T-helper 22 cell (primary cell): ENCODE measurements around the gene VPS13D.
"Not testable (repeated sequence)": the region's sequence is repeated elsewhere in the genome, so short reads cannot be mapped to it uniquely, and the experiment has no call there.

Experiments
- DNase-seq: peaks from one replicate; pipeline ENCODE4 v3.0.0-alpha.2; 2020; ENCODE audit warnings: low read depth

The VPS13D gene

GRCh38 chr1:12201352-12202189, 28.3 kb upstream of the VPS13D start:
- no peak for DNase-seq

DNA sequence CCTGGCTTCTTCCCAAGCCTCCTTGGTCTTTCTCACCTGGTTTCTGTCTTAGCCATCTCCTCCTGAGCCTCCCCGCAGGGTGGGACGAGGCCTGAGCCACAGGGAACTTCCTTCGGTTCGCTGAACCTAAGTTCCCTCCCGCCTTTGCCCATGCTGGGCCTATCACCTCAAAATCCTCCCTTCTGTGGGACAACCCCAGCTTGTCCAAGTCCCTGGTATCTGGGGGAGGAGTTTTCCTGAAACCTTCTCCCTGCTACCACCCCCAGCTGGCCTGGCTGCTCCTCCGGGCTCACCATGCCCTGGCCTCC, 27.7 kb upstream of the VPS13D start:
- DNase-seq = no peak

DNA sequence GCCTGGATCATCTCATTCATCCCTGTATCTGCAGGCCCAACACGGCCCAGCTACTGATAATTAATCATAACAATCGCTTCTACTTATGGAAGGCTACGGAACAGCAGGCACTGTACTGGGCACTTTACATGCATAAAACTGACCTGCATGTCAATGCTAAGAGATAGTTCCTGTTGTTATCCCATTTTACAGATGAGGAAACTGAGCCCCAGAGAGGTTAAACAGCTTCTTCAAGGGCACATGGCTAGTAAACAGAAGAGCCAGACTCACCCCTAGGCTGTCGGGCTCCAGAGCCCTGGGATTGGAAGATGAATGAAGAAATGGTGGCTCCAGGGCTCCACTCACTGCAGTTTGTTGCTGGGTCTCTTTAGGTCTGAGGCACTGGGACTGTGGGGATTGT, 27.3 kb upstream of the VPS13D start:
- no peak for DNase-seq

- DNase-seq = no peak
Observed at GRCh38 chr1:12203216-12204007, 26.4 kb upstream of the VPS13D start.

DNA sequence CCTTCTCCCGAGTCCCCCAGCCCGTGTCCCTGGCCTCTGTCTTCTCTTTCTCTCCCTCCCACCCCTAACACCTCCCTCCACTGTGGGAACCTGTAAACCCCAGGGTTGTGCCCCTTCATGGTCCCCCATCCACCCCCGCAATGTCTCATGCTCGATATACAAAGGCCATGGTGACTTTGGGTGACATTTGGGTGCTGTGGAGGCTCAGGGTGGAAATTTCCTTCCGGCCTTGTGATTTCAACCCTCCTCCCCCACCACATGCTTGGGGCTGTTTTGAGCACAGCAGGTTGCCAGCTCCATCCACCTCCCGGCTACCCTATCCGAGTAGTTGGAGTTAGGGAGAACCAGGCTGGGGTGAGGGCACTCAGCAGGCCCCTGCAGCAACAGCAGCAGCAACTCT, 25.7 kb upstream of the VPS13D start:
- DNase-seq = no peak

DNA sequence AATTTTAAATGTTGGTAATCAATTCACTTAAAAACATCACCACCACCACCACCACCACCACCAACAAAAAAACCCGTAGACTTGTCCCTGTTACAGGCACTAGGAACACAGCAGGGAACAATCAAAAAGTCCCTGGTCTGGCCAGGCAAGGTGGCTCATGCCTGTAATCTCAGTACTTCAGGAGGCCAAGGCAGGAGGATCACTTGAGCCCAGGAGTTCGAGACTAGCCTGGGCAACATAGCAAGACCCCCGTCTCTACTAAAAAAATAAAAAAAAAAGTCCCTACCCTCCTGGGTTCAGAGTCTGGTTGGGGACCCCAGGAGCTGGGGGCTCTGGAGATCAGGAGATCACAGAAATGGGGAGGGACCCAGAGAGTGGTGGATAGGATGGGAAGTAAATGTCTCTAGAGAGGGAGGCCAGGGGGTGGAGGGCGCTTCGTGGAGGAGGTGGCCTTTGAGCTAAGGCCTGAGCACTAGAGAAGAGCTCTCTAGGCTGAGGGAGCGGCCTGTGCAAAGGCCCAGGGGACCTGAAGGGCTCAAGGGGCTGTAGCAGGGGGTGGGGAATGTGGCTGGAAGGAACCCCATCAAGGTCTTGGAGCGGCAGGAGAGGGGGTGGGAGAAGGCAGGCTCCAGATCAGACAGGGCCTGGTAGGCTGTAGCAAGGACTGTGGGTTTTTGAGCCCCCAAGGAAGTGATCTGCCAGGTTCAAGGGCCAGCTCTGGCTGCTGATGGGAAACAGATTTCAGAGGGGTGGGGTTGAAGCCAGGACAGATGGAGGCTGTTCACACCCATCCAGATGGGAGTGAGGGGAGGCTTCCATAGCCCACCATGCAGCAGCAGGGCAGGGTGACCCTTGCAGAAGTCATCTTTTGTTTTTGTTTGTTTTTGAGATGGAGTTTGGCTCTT, 24.8 kb upstream of the VPS13D start:
- DNase-seq = no peak

GRCh38 chr1:12206238-12206637, 23.6 kb upstream of the VPS13D start:
- no peak for DNase-seq

GRCh38 chr1:12206792-12207424, 22.9 kb upstream of the VPS13D start:
- DNase-seq = no peak

DNA sequence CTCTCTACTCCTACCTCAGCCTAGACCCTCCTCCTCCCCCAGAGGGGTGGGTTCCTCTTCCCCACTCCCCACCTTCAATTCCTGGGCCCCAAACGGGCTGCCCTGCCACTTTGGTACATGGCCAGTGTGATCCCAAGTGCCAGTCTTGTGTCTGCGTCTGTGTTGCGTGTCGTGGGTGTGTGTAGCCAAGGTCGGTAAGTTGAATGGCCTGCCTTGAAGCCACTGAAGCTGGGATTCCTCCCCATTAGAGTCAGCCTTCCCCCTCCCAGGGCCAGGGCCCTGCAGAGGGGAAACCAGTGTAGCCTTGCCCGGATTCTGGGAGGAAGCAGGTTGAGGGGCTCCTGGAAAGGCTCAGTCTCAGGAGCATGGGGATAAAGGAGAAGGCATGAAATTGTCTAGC, 21.6 kb upstream of the VPS13D start:
- no peak for DNase-seq

DNA sequence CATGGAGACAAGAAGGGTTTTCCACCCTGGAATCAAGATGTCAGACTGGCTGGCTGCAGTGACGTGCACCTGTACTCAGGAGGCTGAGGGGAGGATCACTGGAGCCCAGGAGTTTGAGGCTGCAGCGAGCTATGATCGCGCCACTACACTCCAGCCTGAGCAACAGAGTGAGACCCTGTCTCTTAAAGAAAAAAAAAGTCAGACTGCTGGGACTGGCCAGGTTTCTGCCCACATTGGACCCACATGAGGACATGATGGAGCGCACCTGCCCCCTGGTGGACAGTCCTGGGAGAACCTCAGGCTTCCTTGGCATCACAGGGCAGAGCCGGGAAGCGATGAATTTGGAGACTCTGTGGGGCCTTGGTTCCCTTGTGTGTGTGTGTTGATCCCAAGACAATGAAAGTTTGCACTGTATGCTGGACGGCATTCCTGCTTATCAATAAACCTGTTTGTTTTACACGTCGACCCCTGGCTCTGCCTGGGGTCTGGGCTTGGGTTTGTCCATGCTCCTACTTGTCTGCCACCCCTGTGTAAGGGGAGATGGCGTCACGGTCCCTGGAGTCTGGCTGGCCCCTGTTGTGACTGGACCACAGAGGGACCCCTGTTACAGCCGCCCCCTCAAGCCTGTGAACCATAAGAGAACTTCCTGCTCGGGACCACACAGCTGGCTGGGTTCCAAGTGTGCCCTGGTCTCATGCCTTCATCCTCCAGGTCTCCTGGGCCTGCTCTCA, 20.9 kb upstream of the VPS13D start:
- DNase-seq = peak; percentile 51

DNA sequence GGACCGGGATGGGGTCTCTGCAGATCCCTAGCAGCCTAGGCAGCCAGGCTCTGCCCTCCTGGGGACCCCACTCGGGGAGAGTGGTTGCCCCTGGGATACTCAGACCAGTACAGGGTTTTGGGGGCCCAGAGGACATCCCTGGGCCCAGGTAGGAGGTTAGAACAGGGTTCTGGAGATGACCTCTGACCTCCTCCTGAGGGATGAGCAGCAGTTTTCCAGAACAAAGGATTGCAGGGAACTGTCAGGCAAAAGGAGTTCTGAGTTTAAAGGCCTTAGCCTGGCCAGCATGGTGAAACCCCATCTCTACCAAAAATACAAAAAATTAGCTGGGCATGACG, 20.4 kb upstream of the VPS13D start:
- no peak for DNase-seq

DNA sequence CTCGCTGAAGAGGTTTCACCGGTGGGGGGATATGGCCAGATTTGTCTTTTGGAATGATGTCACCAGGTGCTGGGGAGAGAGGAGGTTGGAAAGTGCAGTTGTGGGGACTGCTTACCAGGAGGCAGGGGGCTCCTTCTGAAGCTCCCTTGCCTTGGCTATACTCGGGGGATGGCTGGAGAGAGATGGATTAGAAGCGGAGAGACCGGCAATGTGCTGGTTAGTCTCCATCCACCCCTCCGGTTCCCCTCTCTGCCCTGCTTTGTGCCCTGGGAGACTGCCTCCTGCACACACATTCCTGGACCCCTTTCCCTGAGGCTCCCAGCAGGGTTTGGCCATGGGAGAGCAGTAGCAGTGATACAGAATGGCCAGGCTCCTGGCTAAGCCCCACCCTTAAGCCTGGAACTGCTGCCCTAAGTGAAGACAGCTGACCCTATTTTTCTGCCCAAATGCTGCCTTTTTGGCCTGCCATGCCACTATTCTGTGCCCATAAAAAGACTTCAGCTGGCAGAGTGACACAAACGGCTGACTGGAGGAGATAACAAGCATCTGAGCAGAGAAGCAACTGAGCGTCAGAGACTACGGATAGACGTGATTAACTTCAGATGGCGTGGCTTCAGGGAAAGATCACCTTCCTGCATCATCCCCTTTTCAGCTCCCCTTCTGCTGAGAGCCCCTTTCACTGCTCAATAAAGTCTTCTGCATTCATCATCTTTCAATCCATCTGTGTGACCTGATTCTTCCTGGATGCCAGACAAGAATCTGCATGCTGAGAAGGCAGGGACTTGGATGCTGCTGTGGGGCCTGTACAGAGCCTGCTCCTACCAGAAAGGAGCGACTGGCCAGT, 14.5 kb upstream of the VPS13D start:
- no peak for DNase-seq

GRCh38 chr1:12219800-12220199, 10.0 kb upstream of the VPS13D start:
- no peak for DNase-seq

DNA sequence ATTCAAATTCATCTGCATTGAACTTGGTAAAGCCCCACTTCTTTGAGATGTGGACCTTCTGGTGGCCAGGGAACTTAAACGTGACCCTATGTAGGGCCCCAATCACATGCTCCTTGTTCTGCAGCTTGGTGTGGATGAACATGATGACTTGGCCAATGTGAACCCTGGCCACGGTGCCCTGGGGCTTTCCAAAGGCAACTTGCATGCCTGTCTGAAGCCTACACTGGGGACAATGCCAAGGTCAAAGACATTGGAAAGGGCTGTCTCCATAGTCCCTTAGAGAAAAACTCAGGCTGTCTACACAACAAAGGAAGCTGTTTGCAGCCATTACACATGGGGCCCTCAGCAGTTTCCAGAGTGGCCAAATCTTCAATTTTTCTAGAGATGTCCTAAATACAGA, 8.9 kb upstream of the VPS13D start:
- DNase-seq = no peak

- DNase-seq = not testable (repeated sequence)
Observed at GRCh38 chr1:12222700-12223099, 7.1 kb upstream of the VPS13D start.

- not testable (repeated sequence) for DNase-seq
Observed at GRCh38 chr1:12224092-12224491, 5.7 kb upstream of the VPS13D start.

- no peak for DNase-seq
Observed at GRCh38 chr1:12228979-12229378, 851 bp upstream of the VPS13D start.

DNA sequence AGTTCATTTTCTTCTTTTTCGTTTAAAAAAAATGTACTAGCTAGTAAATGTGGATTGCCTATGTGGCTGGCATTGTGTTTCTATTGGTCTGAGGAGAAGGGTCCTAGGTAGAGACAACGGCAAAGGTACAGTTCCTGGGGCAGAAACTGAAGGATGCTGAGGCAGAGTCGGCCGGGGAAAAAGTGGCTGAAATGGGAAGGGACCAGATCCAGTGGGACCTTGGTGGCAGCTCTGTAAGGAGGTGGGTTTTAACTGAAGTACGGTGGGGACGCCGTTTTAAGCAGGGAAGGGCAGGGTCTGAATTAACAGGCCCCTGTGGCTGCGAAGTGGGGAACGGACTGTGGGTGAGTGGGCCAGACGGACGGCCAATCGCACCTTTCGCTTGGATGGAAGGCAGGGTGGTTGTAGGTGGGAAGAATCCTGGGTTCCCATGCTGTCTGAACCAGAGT, 420 bp upstream of the VPS13D start:
- no peak for DNase-seq

DNA sequence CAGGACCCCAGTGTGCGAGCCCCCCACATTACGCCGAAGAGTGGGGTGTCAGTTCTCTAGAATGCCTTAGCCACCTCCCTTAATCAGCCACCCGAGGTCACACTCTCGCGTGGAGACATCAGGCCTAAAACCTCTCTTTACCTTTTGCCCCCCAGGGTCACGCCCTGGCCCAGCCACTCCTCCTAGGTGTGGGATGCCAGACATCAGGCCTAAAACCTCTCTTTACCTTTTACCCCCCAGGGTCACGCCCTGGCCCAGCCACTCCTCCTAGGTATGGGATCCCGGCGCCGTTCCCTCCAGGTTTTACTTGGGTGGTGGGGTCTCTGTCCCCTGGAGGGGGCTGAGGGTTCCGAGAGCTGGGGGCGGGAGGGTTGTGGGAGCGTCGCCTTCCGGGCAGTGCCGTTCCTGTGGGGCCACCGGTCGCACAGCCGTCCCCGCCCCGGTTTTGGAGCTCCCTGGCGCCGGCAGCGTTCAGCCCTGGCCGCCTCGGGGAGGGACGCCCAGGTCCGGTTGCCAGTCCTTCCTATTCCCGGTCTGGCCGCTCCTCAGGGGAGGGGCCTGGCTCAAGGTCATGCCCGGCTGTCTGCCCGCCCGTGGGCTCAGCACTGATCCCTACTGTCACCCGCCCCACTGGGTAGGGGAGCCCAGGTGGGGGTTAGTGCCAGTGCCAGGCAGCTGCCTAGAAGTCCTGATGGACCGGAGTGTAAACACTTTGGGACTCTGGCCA, 882 bp downstream of the VPS13D start:
- DNase-seq = no peak

DNA sequence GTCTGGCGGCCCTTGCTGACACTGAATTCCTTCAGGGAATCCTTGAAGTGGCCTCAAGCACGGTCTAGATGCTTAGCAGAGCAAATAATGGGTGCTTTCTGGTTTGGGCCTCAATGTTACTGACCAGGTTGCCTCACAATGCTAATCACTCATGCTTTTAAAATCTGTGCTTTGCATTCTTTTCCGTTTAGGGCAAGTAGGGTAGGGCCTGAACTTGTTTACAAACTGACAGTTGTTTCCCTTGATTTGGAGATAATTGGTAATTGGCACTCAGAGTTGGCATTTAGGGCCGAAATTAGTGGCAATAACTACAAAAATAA, 1.4 kb downstream of the VPS13D start:
- DNase-seq = no peak
